Measurements from ENCODE around the gene CD300H.

GRCh38 chr17:74514632-74515334 is 52.5 kb downstream of the CD300H start:
- no peak for TF ChIP-seq EZH2 (IDR thresholded peaks at IDR 0.05)
- no peak for TF ChIP-seq POLR2AphosphoS5 (IDR thresholded peaks at IDR 0.05; ENCODE audit: borderline replicate concordance, low read depth, low read length)
- TF ChIP-seq FOXP2 (optimal IDR thresholded peaks at IDR 0.05; ENCODE audit: control extremely low read depth, extremely low read length, insufficient read depth), result no peak
